ENCODE measurements around the gene ARL15.

ARL15 gene

DNA sequence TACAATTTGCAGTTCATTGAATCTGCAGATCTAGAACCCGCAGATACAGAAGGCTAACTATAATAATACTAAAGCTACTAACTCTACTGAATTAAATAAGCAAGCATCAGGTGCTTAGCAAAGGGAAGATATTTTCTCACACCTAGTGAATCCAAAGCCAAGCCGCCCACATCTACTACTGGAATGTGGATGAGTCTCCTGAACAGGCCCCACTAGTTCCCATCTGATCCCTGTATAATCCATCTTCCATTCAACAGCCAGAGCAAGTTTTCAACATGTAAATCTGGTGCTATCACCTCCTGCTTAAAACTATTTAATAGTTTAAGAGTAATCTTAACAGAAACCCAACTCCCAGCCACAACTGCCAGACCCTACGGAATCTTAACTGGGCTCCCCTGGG is 18.9 kb downstream of the ARL15 start:
- DNase-seq (ENCODE audit: insufficient read length, low spot score) (no peak), FAIRE-seq (no peak)
- no peak for TF ChIP-seq SPI1 (IDR thresholded peaks at IDR 0.05; ENCODE audit: low read depth, low read length)
- TF ChIP-seq PAX5 (IDR thresholded peaks at IDR 0.05; ENCODE audit: insufficient read depth, low read length, severe bottlenecking) = no peak
- TF ChIP-seq TAF1 (IDR thresholded peaks at IDR 0.05; ENCODE audit: low read depth, low read length) = no peak
- TF ChIP-seq POLR2AphosphoS5 (IDR thresholded peaks at IDR 0.05; ENCODE audit: low read depth, low read length) = no peak
- TF ChIP-seq POU2F2 (IDR thresholded peaks at IDR 0.05; ENCODE audit: low read depth, low read length) = no peak
- no peak for TF ChIP-seq POLR2A (IDR thresholded peaks at IDR 0.05; ENCODE audit: low read depth, low read length)

DNA sequence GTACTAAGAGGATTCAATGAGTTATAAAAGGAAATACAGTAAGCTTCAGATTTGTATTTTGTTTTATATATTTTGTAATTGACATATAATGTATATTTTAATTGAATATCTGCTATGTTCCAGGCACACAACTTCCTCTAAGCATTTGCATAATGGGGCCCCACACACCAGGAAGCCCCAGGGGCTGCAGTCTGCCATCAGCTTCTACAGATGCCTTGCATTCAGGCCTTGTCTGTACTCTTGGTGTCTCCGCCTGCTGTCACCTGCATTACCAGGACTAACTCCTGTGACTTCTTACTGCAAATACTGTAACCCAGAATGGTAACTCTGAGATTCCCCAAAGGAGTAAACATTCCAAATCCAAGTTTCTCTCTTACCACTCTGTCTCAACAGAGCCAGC is 20.6 kb downstream of the ARL15 start:
- DNase-seq (ENCODE audit: insufficient read length, low spot score) (no peak), FAIRE-seq (no peak)
- no peak for TF ChIP-seq TAF1 (IDR thresholded peaks at IDR 0.05; ENCODE audit: low read depth, low read length)

- FAIRE-seq = no peak
- no peak for DNase-seq (ENCODE audit: insufficient read length, low spot score)
- TF ChIP-seq SPI1 (IDR thresholded peaks at IDR 0.05; ENCODE audit: low read depth, low read length) = no peak
- TF ChIP-seq TAF1 (IDR thresholded peaks at IDR 0.05; ENCODE audit: low read depth, low read length) = no peak
- TF ChIP-seq POLR2AphosphoS5 (IDR thresholded peaks at IDR 0.05; ENCODE audit: low read depth, low read length) = no peak
- no peak for TF ChIP-seq POU2F2 (IDR thresholded peaks at IDR 0.05; ENCODE audit: low read depth, low read length)
- no peak for TF ChIP-seq POLR2A (IDR thresholded peaks at IDR 0.05; ENCODE audit: low read depth, low read length)
- no peak for TF ChIP-seq PAX5 (IDR thresholded peaks at IDR 0.05; ENCODE audit: insufficient read depth, low read length, severe bottlenecking)
Measured at GRCh38 chr5:54288568-54289217, 21.7 kb downstream of the ARL15 start.

- FAIRE-seq (no peak), DNase-seq (ENCODE audit: insufficient read length, low spot score) (no peak)
- TF ChIP-seq TAF1 (IDR thresholded peaks at IDR 0.05; ENCODE audit: low read depth, low read length) (no peak), POLR2AphosphoS5 (IDR thresholded peaks at IDR 0.05; ENCODE audit: low read depth, low read length) (no peak), SPI1 (IDR thresholded peaks at IDR 0.05; ENCODE audit: low read depth, low read length) (no peak), PAX5 (IDR thresholded peaks at IDR 0.05; ENCODE audit: insufficient read depth, low read length, severe bottlenecking) (no peak), POLR2A (IDR thresholded peaks at IDR 0.05; ENCODE audit: low read depth, low read length) (no peak)
Measured at GRCh38 chr5:54285686-54286085, 24.7 kb downstream of the ARL15 start.

GRCh38 chr5:54284586-54284985 is 25.8 kb downstream of the ARL15 start:
- DNase-seq (ENCODE audit: insufficient read length, low spot score) (no peak), FAIRE-seq (no peak)
- no peak for TF ChIP-seq POLR2A (IDR thresholded peaks at IDR 0.05; ENCODE audit: low read depth, low read length)
- no peak for TF ChIP-seq PAX5 (IDR thresholded peaks at IDR 0.05; ENCODE audit: insufficient read depth, low read length, severe bottlenecking)
- TF ChIP-seq POLR2AphosphoS5 (IDR thresholded peaks at IDR 0.05; ENCODE audit: low read depth, low read length) = no peak
- no peak for TF ChIP-seq SPI1 (IDR thresholded peaks at IDR 0.05; ENCODE audit: low read depth, low read length)
- TF ChIP-seq POU2F2 (IDR thresholded peaks at IDR 0.05; ENCODE audit: low read depth, low read length) = no peak

GRCh38 chr5:54282876-54283275 is 27.5 kb downstream of the ARL15 start:
- DNase-seq (ENCODE audit: insufficient read length, low spot score) (no peak), FAIRE-seq (no peak)
- no peak for TF ChIP-seq TAF1 (IDR thresholded peaks at IDR 0.05; ENCODE audit: low read depth, low read length)
- no peak for TF ChIP-seq POU2F2 (IDR thresholded peaks at IDR 0.05; ENCODE audit: low read depth, low read length)
- no peak for TF ChIP-seq SPI1 (IDR thresholded peaks at IDR 0.05; ENCODE audit: low read depth, low read length)
- no peak for TF ChIP-seq POLR2A (IDR thresholded peaks at IDR 0.05; ENCODE audit: low read depth, low read length)
- TF ChIP-seq PAX5 (IDR thresholded peaks at IDR 0.05; ENCODE audit: insufficient read depth, low read length, severe bottlenecking) = no peak
- no peak for TF ChIP-seq POLR2AphosphoS5 (IDR thresholded peaks at IDR 0.05; ENCODE audit: low read depth, low read length)

GRCh38 chr5:54281960-54282692 is 28.2 kb downstream of the ARL15 start:
- no peak for DNase-seq (ENCODE audit: insufficient read length, low spot score)
- TF ChIP-seq POLR2AphosphoS5 (IDR thresholded peaks at IDR 0.05; ENCODE audit: low read depth, low read length) = no peak
- no peak for TF ChIP-seq PAX5 (IDR thresholded peaks at IDR 0.05; ENCODE audit: insufficient read depth, low read length, severe bottlenecking)
- no peak for TF ChIP-seq POU2F2 (IDR thresholded peaks at IDR 0.05; ENCODE audit: low read depth, low read length)
- TF ChIP-seq SPI1 (IDR thresholded peaks at IDR 0.05; ENCODE audit: low read depth, low read length) = no peak
- TF ChIP-seq POLR2A (IDR thresholded peaks at IDR 0.05; ENCODE audit: low read depth, low read length) = no peak
- no peak for TF ChIP-seq TAF1 (IDR thresholded peaks at IDR 0.05; ENCODE audit: low read depth, low read length)
- FAIRE-seq = no peak

DNA sequence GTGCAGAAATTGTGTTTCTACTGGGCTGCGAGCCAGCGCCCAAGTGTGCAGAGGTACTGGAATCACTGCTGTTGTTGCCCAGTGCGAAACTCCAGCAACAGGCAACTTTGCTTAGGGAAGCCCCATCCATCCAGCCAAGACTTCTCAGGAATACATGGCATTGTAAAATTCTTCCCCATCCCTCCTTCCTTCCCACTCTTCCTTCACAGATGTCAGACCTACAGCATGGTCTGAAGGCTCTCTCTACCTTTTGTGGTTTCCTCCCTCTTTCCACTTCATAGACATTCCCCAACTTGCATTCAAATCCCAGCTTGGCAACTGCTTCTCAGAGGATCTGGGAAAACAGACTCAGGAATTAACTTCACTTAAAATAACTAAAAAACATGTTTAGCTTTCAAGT is 30.4 kb downstream of the ARL15 start:
- TF ChIP-seq POU2F2 (IDR thresholded peaks at IDR 0.05; ENCODE audit: low read depth, low read length) (no peak), POLR2A (IDR thresholded peaks at IDR 0.05; ENCODE audit: low read depth, low read length) (no peak), SPI1 (IDR thresholded peaks at IDR 0.05; ENCODE audit: low read depth, low read length) (no peak)
- FAIRE-seq (no peak), DNase-seq (ENCODE audit: insufficient read length, low spot score) (no peak)

DNA sequence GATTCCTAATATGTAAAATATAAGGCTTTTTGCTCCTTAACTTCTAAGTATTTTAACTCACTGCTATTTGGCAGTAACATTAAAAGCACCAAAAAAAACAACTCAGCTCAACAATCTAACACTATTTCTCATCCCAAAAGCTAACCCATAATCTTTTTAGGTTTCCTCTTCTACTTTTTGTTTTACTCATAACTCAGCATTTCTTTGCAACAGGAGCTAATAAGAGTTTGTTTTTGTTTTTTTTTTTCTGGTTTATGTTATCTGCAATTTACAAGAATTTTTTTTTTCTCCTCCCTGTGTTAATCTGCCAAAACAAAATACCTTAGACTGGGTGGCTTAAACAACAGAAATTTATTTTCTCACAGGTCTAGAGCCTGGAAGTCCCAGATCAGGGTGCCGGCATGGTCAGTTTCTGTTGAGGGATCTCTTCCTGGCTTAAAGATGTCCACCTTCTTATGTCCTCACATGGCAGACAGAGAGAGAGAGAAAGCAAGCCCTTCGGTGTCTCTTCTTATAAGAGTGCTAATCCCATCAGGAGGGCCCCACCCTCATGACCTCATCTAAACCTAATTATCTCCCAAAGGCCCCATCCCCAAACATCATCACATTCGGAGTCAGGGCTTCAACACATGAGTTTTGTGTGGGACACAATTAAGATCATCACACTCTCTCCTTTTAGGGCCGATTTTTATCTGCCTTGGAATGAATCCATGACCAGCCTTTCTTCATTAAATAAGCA is 31.2 kb downstream of the ARL15 start:
- TF ChIP-seq PAX5 (IDR thresholded peaks at IDR 0.05; ENCODE audit: insufficient read depth, low read length, severe bottlenecking) (no peak), SPI1 (IDR thresholded peaks at IDR 0.05; ENCODE audit: low read depth, low read length) (no peak), TAF1 (IDR thresholded peaks at IDR 0.05; ENCODE audit: low read depth, low read length) (no peak), POU2F2 (IDR thresholded peaks at IDR 0.05; ENCODE audit: low read depth, low read length) (no peak), POLR2A (IDR thresholded peaks at IDR 0.05; ENCODE audit: low read depth, low read length) (no peak), POLR2AphosphoS5 (IDR thresholded peaks at IDR 0.05; ENCODE audit: low read depth, low read length) (no peak)
- FAIRE-seq (no peak), DNase-seq (ENCODE audit: insufficient read length, low spot score) (no peak)

Data from GM12891 (cell line).